Duodenal mucosa (tissue), 2 donors: ENCODE data around the gene MAEA.

Experiments
- H3K27ac ChIP-seq: one replicate; pipeline ENCODE4 v1.7.0; 2013; ENCODE audit warnings: low read depth, low read length
- H3K27me3 ChIP-seq, 2 donors: one replicate each; pipeline ENCODE4 v1.7.0; 2013; ENCODE audit warnings: low read length in 2 of 2, control low read depth in 1 of 2; ENCODE audit not compliant: insufficient read depth in 2 of 2, control insufficient read depth in 1 of 2
- H3K36me3 ChIP-seq, 2 donors: one replicate each; pipeline ENCODE4 v1.7.0; 2013; ENCODE audit warnings: low read length in 2 of 2, control low read depth in 1 of 2; ENCODE audit not compliant: insufficient read depth in 2 of 2, control insufficient read depth in 1 of 2
- H3K4me1 ChIP-seq, 2 donors: one replicate each; pipeline ENCODE4 v1.7.0; 2013; ENCODE audit warnings: low read length in 2 of 2, control low read depth in 1 of 2; ENCODE audit not compliant: insufficient read depth in 2 of 2, control insufficient read depth in 1 of 2
- H3K4me3 ChIP-seq, 2 donors: one replicate each; pipeline ENCODE4 v1.7.0; 2013; ENCODE audit warnings: low read length in 2 of 2, low read depth in 1 of 2
- H3K9ac ChIP-seq, 2 donors: one replicate each; pipeline ENCODE4 v1.7.0; 2013; ENCODE audit warnings: low read length in 2 of 2, low read depth in 1 of 2
- H3K9me3 ChIP-seq, 2 donors: one replicate each; pipeline ENCODE4 v1.7.0; 2013; ENCODE audit warnings: low read length in 2 of 2, control low read depth in 1 of 2; ENCODE audit not compliant: control insufficient read depth in 1 of 2

MAEA gene

DNA sequence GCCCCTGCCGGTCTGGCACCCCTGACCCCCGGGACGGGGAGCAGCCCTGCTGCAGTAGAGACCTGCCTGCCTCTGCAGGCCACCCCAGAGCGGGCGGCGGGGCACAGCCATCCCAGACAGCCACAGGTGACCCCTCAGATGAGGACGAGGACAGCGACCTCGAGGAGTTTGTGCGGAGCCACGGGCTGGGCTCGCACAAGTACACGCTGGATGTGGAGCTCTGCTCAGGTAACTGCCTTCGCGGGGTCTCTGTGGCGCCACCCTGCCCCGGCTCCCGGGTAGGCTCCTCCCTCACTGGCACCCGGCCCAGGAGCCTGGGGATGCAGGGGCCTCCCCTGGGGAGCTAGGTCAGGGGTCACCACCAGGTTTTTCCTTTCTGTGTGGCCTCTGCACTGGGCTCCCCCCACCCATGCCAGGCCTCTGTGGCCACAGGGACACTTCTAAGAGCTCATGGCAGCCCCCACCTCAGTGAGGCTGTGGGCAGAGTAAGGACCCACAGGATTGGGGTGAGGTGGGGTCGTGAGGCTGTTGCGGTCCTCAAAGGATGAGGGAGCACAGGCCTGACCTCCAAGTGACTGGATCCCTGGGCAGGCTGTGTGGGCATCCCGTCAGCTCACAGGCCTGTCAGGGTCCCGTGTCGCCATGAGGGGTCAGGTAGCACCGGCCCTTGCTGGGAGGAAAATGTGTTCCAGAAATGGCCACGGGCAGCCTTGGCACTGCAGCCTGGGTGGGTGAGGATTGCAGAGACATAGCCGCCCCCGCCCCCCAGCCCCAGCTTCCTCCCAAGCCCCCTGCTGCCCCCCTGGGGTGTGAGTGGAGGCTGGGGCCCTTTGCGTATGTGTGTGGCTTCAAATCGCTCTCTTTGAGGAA, 63.7 kb downstream of the MAEA start:
- peaks cover 8% of the 10 kb centered on the region in 2 donors for H3K4me1 ChIP-seq
- peaks cover 7 to 56% of the 10 kb centered on the region in 2 donors for H3K36me3 ChIP-seq

DNA sequence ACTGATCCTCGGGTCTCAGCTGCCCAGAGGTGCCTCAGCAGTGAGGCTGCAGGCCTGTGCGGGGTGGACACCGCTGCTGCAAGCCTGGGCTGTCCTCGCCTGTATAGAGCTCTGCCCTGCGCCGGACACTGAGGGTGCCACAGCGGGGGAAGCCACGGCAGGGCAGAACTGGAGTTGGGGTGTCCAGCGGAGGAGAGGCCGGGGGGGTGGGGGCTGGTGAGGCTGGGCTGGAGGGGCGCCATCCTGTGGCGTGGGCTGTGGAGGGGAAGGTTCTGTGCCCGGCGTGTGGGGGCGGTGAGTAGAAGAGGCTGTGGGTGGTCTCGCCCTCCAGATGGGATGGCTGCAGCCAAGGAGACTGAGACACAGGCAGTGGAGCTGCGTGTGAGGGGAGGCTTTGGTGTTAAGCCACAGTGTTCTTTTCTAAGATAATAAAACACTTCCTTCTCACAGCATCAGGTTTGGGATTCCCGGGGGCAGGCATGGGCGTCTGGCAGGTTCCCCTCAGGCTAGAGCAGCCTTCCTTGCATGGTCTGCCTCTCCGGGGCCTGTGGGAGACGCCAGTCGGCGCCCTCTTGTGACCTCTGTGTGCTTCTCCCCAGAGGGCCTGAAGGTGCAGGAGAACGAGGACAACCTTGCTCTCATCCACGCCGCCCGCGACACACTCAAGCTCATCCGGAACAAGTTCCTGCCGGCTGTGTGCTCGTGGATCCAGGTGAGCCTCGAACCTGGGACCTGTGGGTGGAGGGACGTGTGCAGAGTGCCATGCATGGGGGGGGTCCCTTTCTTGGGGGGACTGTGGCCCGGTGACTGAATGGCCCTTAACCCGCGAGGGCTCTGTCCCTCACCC, 64.7 kb downstream of the MAEA start:
- Histone ChIP-seq H3K27me3 (no peaks in the 10 kb centered on the region), H3K9ac (no peak overlapping the region), H3K4me1 (peaks cover 0 to 5% of the 10 kb centered on the region in 2 donors), H3K4me3 (no peak overlapping the region), H3K9me3 (no peaks in the 10 kb centered on the region), H3K36me3 (peaks cover 7 to 57% of the 10 kb centered on the region in 2 donors), H3K27ac (no peak overlapping the region)

More for the DNA sequence above, 63.7 kb downstream of the MAEA start:
- Histone ChIP-seq H3K4me3 (no peak overlapping the region), H3K9ac (no peak overlapping the region), H3K27ac (no peak overlapping the region), H3K27me3 (no peaks in the 10 kb centered on the region), H3K9me3 (no peaks in the 10 kb centered on the region)

DNA sequence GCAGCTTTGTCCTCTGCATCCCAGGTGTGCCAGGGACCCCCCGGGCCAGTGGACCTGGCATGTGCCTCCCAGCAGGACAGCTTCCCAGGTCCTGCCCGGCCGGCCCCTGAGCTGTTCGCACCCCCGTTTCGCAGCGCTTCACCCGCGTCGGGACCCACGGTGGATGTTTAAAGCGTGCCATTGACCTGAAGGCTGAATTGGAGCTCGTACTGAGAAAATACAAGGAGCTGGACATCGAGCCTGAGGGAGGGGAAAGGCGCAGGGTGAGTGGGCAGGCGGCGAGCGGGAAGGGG, 65.2 kb downstream of the MAEA start:
- Histone ChIP-seq H3K4me1 (peaks cover 0 to 5% of the 10 kb centered on the region in 2 donors), H3K36me3 (peaks cover 7 to 59% of the 10 kb centered on the region in 2 donors)

DNA sequence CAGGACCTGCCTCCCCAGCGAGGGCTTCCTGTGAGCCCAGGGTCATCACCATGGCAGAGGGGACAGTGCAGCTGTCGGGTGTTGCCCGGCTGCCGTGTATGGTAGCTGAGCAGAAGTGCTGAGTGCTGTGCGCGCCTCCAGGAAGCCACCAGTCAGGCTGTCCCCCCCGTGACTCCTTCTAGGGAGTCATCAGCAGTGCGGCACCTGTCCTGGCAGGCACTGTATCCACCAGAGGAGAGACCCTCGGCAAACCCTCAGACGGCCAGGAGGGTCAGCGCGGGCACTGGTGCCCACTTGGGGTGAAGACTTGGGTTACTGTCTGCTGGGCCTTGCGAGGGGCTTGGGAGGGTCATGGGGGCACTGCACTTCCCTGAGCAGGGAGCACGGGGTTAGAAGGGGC, 65.7 kb downstream of the MAEA start:
- Histone ChIP-seq H3K27me3 (no peaks in the 10 kb centered on the region), H3K4me1 (peaks cover 0 to 5% of the 10 kb centered on the region in 2 donors), H3K4me3 (no peak overlapping the region), H3K9me3 (no peaks in the 10 kb centered on the region), H3K9ac (no peak overlapping the region), H3K36me3 (peaks cover 7 to 59% of the 10 kb centered on the region in 2 donors), H3K27ac (no peak overlapping the region)

More for the DNA sequence above, 65.2 kb downstream of the MAEA start:
- H3K27me3 ChIP-seq: no peaks in the 10 kb centered on the region
- no peak overlapping the region for H3K27ac ChIP-seq
- H3K4me3 ChIP-seq: no peak overlapping the region
- no peak overlapping the region for H3K9ac ChIP-seq
- H3K9me3 ChIP-seq: no peaks in the 10 kb centered on the region

DNA sequence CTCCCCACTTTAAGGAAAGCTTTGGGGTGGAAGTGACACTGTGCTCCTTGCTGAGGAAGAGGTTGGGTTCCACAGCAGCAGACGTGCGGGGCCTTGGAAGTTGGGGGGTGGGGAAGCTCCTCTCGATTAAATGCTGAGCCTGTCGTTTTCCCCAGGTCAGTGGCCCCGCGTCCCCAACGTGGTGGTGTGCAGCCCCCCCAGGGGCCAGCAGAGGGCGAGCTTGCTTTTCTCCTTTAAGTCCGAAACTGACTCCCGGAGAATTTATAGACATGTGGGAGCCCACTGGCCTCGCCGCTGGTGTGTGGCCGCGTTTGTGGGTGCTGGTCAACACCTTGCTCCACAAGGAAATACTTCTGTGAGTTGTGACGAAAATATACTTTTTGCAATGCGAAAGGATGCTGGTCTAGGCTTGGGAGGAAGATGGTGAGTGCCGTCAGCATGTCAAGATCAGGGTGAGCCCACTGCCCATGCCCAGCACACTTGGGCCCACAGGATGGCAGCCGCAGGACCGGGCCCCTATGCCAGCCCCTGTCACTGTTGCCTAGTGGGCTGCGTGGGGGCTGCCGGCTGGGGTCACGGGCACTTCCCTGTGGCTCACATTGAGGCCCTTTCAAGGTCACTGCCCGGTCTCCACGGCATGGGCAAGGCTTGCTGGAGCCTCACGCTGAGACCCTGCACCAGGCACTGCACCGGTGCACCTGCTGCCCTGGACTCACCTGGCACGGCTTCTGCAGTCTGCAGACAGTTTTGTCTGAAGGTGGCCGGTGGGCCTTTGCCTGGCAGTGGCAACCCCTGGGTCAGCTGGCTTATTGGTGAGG, 66.7 kb downstream of the MAEA start:
- peaks cover 7 to 56% of the 10 kb centered on the region in 2 donors for H3K36me3 ChIP-seq

DNA sequence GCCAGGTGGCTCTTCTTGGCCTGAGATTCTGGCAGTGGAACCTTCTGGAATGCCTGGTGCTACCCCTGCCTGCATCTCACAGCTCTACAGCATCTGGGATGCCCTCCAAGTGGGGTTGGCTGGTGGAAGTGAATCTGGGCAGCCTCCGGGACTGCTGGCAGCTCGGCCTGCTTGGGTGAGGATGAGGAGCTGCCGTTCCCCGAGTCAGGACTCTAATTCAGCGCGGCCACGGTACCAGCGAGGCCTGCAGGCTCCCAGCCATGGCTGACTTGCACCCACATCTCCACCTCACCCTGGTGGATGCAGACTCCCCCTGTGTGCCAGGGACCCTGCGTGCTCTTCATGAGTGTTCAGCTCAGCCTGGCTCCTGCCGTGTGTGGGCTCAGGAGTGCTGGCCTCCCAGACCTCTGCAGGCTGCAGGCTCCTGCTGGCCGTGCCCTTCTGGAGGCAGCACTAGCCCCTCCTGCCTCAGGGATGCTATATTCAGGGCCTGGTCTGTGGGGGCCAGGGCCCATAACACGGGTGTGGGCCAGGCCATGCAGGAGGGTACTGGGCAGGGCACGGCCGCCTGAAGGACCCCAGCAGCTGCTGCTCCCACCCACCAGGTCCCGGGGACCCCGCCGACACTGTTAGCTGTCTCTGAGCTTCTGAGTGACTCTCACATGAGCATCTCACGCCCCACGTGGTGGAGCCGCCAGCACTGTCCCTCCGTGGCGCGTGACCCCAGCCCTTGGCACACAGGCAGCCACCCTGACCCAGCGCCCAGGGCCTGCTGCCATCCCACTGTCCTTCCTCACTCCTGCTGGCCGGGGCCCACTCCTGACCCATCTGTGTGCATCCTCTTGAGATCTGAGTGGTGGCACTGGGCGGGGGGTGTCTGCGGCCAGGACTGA, 67.9 kb downstream of the MAEA start:
- H3K4me3 ChIP-seq: no peak overlapping the region
- no peak overlapping the region for H3K27ac ChIP-seq
- no peak overlapping the region for H3K9ac ChIP-seq
- H3K36me3 ChIP-seq: peaks cover 3 to 52% of the 10 kb centered on the region in 2 donors
- H3K9me3 ChIP-seq: no peaks in the 10 kb centered on the region
- H3K4me1 ChIP-seq: no peaks in the 10 kb centered on the region
- no peaks in the 10 kb centered on the region for H3K27me3 ChIP-seq

More for the DNA sequence above, 66.7 kb downstream of the MAEA start:
- Histone ChIP-seq H3K9ac (no peak overlapping the region), H3K4me3 (no peak overlapping the region), H3K27ac (no peak overlapping the region), H3K4me1 (peaks cover 0 to 5% of the 10 kb centered on the region in 2 donors), H3K9me3 (no peaks in the 10 kb centered on the region), H3K27me3 (no peaks in the 10 kb centered on the region)

DNA sequence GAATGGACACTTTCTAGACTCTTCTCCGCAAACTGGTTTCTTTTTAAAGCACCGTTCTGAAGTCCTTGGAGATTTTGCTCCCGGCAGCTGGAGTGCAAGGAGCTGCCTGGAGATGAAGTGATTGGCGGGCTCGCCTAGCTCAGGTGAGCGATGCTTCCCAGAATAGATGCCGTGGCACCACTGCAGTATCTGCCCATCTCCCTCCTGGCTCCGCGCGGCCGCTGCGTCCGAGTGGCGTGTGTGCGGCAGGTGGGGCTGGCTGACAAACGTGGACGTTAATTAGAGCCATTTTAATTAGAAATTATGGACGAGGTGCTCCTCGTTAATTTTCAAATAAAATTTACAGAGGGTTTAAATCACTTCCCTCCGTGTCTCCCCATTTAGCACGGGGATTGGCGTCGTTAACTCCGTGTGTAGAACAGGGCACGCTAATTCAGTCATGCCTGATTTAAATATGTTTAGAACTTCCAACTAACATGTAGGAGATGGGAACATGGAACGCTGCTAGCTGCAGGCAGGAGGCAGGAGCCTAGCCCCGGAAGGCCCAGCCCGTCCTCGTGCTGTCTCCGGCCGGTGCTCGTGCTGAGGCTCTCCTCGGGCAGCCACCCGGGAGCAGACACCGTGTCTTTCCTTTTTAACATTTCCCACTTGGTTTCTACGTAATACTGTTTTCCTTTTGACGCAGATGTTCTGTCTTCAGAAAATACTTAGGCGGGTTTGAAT, 68.9 kb downstream of the MAEA start:
- no peaks in the 10 kb centered on the region for H3K9me3 ChIP-seq
- no peak overlapping the region for H3K27ac ChIP-seq
- H3K36me3 ChIP-seq: peaks cover 0 to 52% of the 10 kb centered on the region in 2 donors
- H3K4me3 ChIP-seq: no peak overlapping the region
- no peaks in the 10 kb centered on the region for H3K4me1 ChIP-seq
- H3K27me3 ChIP-seq: no peaks in the 10 kb centered on the region
- H3K9ac ChIP-seq: no peak overlapping the region

DNA sequence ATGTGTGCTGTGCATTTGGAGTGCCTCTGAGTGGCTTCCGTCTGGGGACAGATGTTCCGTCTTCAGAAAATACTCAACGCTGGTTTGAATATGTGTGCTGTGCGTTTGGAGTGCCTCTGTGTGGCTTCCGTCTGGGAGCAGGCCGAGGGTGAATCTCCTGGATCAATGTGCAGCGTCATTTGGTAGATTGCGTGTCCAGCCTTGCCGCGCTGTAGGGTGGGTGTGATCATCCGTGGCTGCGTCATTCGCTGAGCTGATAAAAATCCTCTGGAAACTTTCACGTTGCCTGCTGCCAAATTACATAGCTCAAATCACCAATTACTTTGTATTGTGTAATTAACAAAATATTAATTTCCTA, 69.4 kb downstream of the MAEA start:
- peaks cover 0 to 52% of the 10 kb centered on the region in 2 donors for H3K36me3 ChIP-seq
- no peak overlapping the region for H3K9ac ChIP-seq
- no peak overlapping the region for H3K27ac ChIP-seq
- H3K4me3 ChIP-seq: no peak overlapping the region
- H3K9me3 ChIP-seq: no peaks in the 10 kb centered on the region
- no peaks in the 10 kb centered on the region for H3K27me3 ChIP-seq
- H3K4me1 ChIP-seq: no peaks in the 10 kb centered on the region

DNA sequence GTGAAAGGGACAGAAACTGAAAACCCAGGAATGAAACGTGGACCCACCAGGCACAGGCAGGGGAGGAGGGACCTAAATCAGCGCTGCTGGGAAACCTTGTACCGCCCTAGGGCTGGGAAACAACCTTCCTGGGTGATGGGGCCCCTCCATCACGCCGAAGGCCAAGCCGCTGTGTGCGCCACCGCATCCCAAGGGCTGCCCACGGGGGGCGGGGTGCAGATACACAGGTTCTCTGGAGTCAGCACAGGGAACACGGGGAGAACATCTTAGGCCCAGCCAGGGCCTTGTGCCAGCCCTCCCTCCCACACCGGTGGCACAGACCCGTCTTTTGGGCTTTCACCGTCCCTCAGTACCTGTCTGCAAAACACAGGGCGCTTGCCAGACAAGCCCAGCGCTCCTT, 70.3 kb downstream of the MAEA start:
- no peak overlapping the region for H3K27ac ChIP-seq
- H3K4me1 ChIP-seq: no peaks in the 10 kb centered on the region
- no peak overlapping the region for H3K9ac ChIP-seq
- no peaks in the 10 kb centered on the region for H3K9me3 ChIP-seq
- no peak overlapping the region for H3K4me3 ChIP-seq
- H3K27me3 ChIP-seq: no peaks in the 10 kb centered on the region
- peaks cover 0 to 49% of the 10 kb centered on the region in 2 donors for H3K36me3 ChIP-seq
